NCI-H1048 (cell line): ENCODE measurements around the gene WNK2.
"Not testable (repeated sequence)": the region's sequence is repeated elsewhere in the genome, so short reads cannot be mapped to it uniquely, and the experiment has no call there.

ENCODE experiments used
- DNase-seq: peaks from one replicate; lab custom pipeline; 2025; lab: John Stamatoyannopoulos, UW

Gene WNK2

GRCh38 chr9:93183663-93184431, at the start of gene WNK2:
Gene WNK2 (plus strand): TSS chr9:93184139. CDS start chr9:93184930, 791 bp downstream.
- DNase-seq: no peak

- DNase-seq: no peak
Observed at GRCh38 chr9:93134740-93135444, 49.0 kb upstream of the WNK2 start.

GRCh38 chr9:93136011-93136440, 47.9 kb upstream of the WNK2 start:
- no peak for DNase-seq

GRCh38 chr9:93137362-93137761, 46.6 kb upstream of the WNK2 start:
- no peak for DNase-seq

GRCh38 chr9:93138171-93138764, 45.7 kb upstream of the WNK2 start:
- no peak for DNase-seq

GRCh38 chr9:93139365-93140182, 44.4 kb upstream of the WNK2 start:
- DNase-seq: no peak

GRCh38 chr9:93141771-93142483, 42.0 kb upstream of the WNK2 start:
- no peak for DNase-seq

GRCh38 chr9:93143830-93144530, 40.0 kb upstream of the WNK2 start:
- DNase-seq: no peak

GRCh38 chr9:93146696-93147095, 37.2 kb upstream of the WNK2 start:
- DNase-seq: not testable (repeated sequence)

- no peak for DNase-seq
Observed at GRCh38 chr9:93147632-93148031, 36.3 kb upstream of the WNK2 start.

GRCh38 chr9:93148721-93149120, 35.2 kb upstream of the WNK2 start:
- no peak for DNase-seq

- no peak for DNase-seq
Observed at GRCh38 chr9:93149361-93149760, 34.6 kb upstream of the WNK2 start.

GRCh38 chr9:93151097-93151784, 32.7 kb upstream of the WNK2 start:
- DNase-seq: no peak

- no peak for DNase-seq
Observed at GRCh38 chr9:93154293-93154903, 29.5 kb upstream of the WNK2 start.

GRCh38 chr9:93155716-93156474, 28.0 kb upstream of the WNK2 start:
- no peak for DNase-seq

GRCh38 chr9:93156475-93157008, 27.4 kb upstream of the WNK2 start:
- no peak for DNase-seq

GRCh38 chr9:93159601-93160471, 24.1 kb upstream of the WNK2 start:
- peak; percentile 47 for DNase-seq
